HAP-1 (cell line): ENCODE results near the gene PLXNB1.
"Not testable (repeated sequence)": the region's sequence is repeated elsewhere in the genome, so short reads cannot be mapped to it uniquely, and the experiment has no call there.

Experiments
- DNase-seq, 2 experiments: peaks; one replicate each; pipeline ENCODE4 v3.0.0-alpha.2; 2016 to 2020; ENCODE audit warnings: low spot score in 2 of 2
- H3K27me3 ChIP-seq: fragments of 250-450 bp; sonication (Bioruptor Pico); 2 replicates; pipeline ENCODE4 v1.5.1; 2020; ENCODE audit warnings: low read depth, mild to moderate bottlenecking, moderate library complexity
- H3K36me3 ChIP-seq: fragments of 250-450 bp; sonication (Bioruptor Pico); replicated peaks from 2 replicates; pipeline ENCODE4 v1.5.1; 2020; ENCODE audit warnings: mild to moderate bottlenecking
- H3K4me1 ChIP-seq: fragments of 250-450 bp; sonication (Bioruptor Pico); 2 replicates; pipeline ENCODE4 v1.5.1; 2020; ENCODE audit warnings: mild to moderate bottlenecking
- H3K4me3 ChIP-seq: fragments of 250-450 bp; sonication (Bioruptor Pico); 2 replicates; pipeline ENCODE4 v1.5.1; 2020; ENCODE audit warnings: mild to moderate bottlenecking, moderate library complexity
- H3K9me3 ChIP-seq: fragments of 250-450 bp; sonication (Bioruptor Pico); 2 replicates; pipeline ENCODE4 v1.5.1; 2020; ENCODE audit warnings: mild to moderate bottlenecking, moderate library complexity
- in situ Hi-C: fragments of 300-500 bp; cut with MboI; formaldehyde crosslinking; loops from 3 replicates; pipeline ENCODE4 v1.14.3; 2020; ENCODE audit warnings: low sequenced_read_pairs, inconsistent platforms, mixed read lengths

PLXNB1 gene

GRCh38 chr3:48429960-48430707 lies at the start of gene PLXNB1:
Gene PLXNB1 (minus strand): TSS chr3:48430086. CDS start chr3:48424611, 5,475 bp downstream.
- Histone ChIP-seq H3K9me3 (no peaks in the 10 kb centered on the region), H3K36me3 (peaks cover 27% of the 10 kb centered on the region), H3K27me3 (no peaks in the 10 kb centered on the region), H3K4me1 (peaks cover 24% of the 10 kb centered on the region), H3K4me3 (peak within 1 kb of the TSS; percentile 57)
- in situ Hi-C loops, result no loop called here
- DNase-seq, result peak in 1 of 2 experiments; percentile 63

- Histone ChIP-seq H3K36me3 (no peaks in the 10 kb centered on the region), H3K4me3 (no peak overlapping the region), H3K9me3 (no peaks in the 10 kb centered on the region), H3K4me1 (peaks cover 4% of the 10 kb centered on the region; the same call in 1 of the 2 replicates), H3K27me3 (no peaks in the 10 kb centered on the region)
- no peak for DNase-seq
- in situ Hi-C loops, result no loop called here
Observed at GRCh38 chr3:48478626-48479555, 49.0 kb upstream of the PLXNB1 start.

- no peak overlapping the region for H3K4me3 ChIP-seq
- H3K36me3 ChIP-seq, result no peaks in the 10 kb centered on the region
- DNase-seq, result no peak
- in situ Hi-C loops, result no loop called here
- peaks cover 10% of the 10 kb centered on the region for H3K4me1 ChIP-seq
- H3K9me3 ChIP-seq, result no peaks in the 10 kb centered on the region
- H3K27me3 ChIP-seq, result no peaks in the 10 kb centered on the region
Observed at GRCh38 chr3:48477959-48478520, 48.2 kb upstream of the PLXNB1 start.

GRCh38 chr3:48476426-48477053 lies 46.7 kb upstream of the PLXNB1 start:
- no peaks in the 10 kb centered on the region for H3K27me3 ChIP-seq
- H3K9me3 ChIP-seq, result no peaks in the 10 kb centered on the region
- H3K4me3 ChIP-seq, result no peak overlapping the region
- H3K4me1 ChIP-seq, result peaks cover 18% of the 10 kb centered on the region
- H3K36me3 ChIP-seq, result no peaks in the 10 kb centered on the region
- no peak for DNase-seq
- in situ Hi-C loops, result no loop called here

GRCh38 chr3:48475188-48475587 lies 45.3 kb upstream of the PLXNB1 start:
- H3K4me3 ChIP-seq, result no peak overlapping the region

GRCh38 chr3:48474619-48475018 lies 44.7 kb upstream of the PLXNB1 start:
- Histone ChIP-seq H3K36me3 (peaks cover 2% of the 10 kb centered on the region), H3K27me3 (no peaks in the 10 kb centered on the region), H3K9me3 (no peaks in the 10 kb centered on the region), H3K4me3 (no peak overlapping the region), H3K4me1 (peaks cover 18% of the 10 kb centered on the region)
- peak in 1 of 2 experiments; percentile 48 for DNase-seq
- in situ Hi-C loops, result no loop called here

More at GRCh38 chr3:48475188-48475587, 45.3 kb upstream of the PLXNB1 start:
- Histone ChIP-seq H3K36me3 (no peaks in the 10 kb centered on the region), H3K9me3 (no peaks in the 10 kb centered on the region), H3K4me1 (peaks cover 18% of the 10 kb centered on the region), H3K27me3 (no peaks in the 10 kb centered on the region)
- in situ Hi-C loops, result no loop called here
- DNase-seq, result no peak

- in situ Hi-C loops, H3K4me3 ChIP-seq, H3K27me3 ChIP-seq, DNase-seq, H3K9me3 ChIP-seq, H3K36me3 ChIP-seq: not testable (repeated sequence)
- peaks cover 18% of the 10 kb centered on the region for H3K4me1 ChIP-seq
Observed at GRCh38 chr3:48474031-48474430, 44.1 kb upstream of the PLXNB1 start.

GRCh38 chr3:48473617-48473952 lies 43.7 kb upstream of the PLXNB1 start:
- Histone ChIP-seq H3K36me3 (peaks cover 12% of the 10 kb centered on the region), H3K27me3 (no peaks in the 10 kb centered on the region), H3K4me3 (peak overlapping the region; percentile 62), H3K9me3 (no peaks in the 10 kb centered on the region), H3K4me1 (peaks cover 18% of the 10 kb centered on the region)
- no peak for DNase-seq
- in situ Hi-C loops, result no loop called here

GRCh38 chr3:48472923-48473616 lies 43.2 kb upstream of the PLXNB1 start:
- peaks cover 18% of the 10 kb centered on the region for H3K4me1 ChIP-seq
- peak; percentile 93 to 98 for DNase-seq
- H3K36me3 ChIP-seq, result peaks cover 17% of the 10 kb centered on the region
- in situ Hi-C loops, result no loop called here
- peak overlapping the region; percentile 62 for H3K4me3 ChIP-seq
- H3K27me3 ChIP-seq, result no peaks in the 10 kb centered on the region
- no peaks in the 10 kb centered on the region for H3K9me3 ChIP-seq

- Histone ChIP-seq H3K4me3 (peak overlapping the region; percentile 62), H3K4me1 (peaks cover 18% of the 10 kb centered on the region)
Observed at GRCh38 chr3:48472673-48472922, 42.7 kb upstream of the PLXNB1 start.

GRCh38 chr3:48470286-48470685 lies 40.4 kb upstream of the PLXNB1 start:
- Histone ChIP-seq H3K36me3 (peaks cover 43% of the 10 kb centered on the region), H3K27me3 (no peaks in the 10 kb centered on the region), H3K4me3 (no peak overlapping the region), H3K9me3 (no peaks in the 10 kb centered on the region), H3K4me1 (peaks cover 25% of the 10 kb centered on the region)
- DNase-seq, result no peak
- in situ Hi-C loops, result no loop called here

More at GRCh38 chr3:48472673-48472922, 42.7 kb upstream of the PLXNB1 start:
- Histone ChIP-seq H3K27me3 (no peaks in the 10 kb centered on the region), H3K9me3 (no peaks in the 10 kb centered on the region), H3K36me3 (peaks cover 22% of the 10 kb centered on the region)
- in situ Hi-C loops, result no loop called here
- no peak for DNase-seq

GRCh38 chr3:48469046-48469915 lies 39.4 kb upstream of the PLXNB1 start:
- Histone ChIP-seq H3K4me1 (peaks cover 21% of the 10 kb centered on the region), H3K4me3 (no peak overlapping the region), H3K9me3 (no peaks in the 10 kb centered on the region), H3K36me3 (peaks cover 46% of the 10 kb centered on the region), H3K27me3 (no peaks in the 10 kb centered on the region)
- in situ Hi-C loops, result no loop called here
- DNase-seq, result no peak
